Inflammatory macrophage (primary cell): ENCODE data around the gene CEP250.
A peak's percentile ranks its signal among the peaks of the same experiment; 100 is the strongest.

Source experiments
- DNase-seq, 2 donors: peaks; one replicate each; pipeline ENCODE4 v3.0.0-alpha.2; 2020 to 2022

The CEP250 gene

GRCh38 chr20:35564905-35565304 is 109.5 kb downstream of the CEP250 start:
- no peak for DNase-seq

GRCh38 chr20:35568645-35569044 is 113.2 kb downstream of the CEP250 start:
- DNase-seq = peak in 1 of 2 donors; percentile 13
